Neural progenitor cell (in vitro differentiated cells): ENCODE measurements around the gene USP49.

Experiments
- EZH2 ChIP-seq: fragments of 200-600 bp; sonication (generic); IDR thresholded peaks from 2 replicates; pipeline ENCODE4 v1.6.1; 2017; ENCODE audit warnings: antibody characterized with exemption, mild to moderate bottlenecking, moderate library complexity
- EZH2phosphoT487 ChIP-seq: fragments of 200-600 bp; sonication (generic); IDR thresholded peaks from 2 replicates; pipeline ENCODE4 v1.6.1; 2017; ENCODE audit warnings: antibody characterized with exemption
- TF ChIP-seq, protein P1 (sequence below): fragments of 200-600 bp; sonication (generic); IDR thresholded peaks from 2 replicates; pipeline ENCODE4 v1.5.1; 2017; ENCODE audit warnings: antibody characterized with exemption, mild to moderate bottlenecking

DNA sequence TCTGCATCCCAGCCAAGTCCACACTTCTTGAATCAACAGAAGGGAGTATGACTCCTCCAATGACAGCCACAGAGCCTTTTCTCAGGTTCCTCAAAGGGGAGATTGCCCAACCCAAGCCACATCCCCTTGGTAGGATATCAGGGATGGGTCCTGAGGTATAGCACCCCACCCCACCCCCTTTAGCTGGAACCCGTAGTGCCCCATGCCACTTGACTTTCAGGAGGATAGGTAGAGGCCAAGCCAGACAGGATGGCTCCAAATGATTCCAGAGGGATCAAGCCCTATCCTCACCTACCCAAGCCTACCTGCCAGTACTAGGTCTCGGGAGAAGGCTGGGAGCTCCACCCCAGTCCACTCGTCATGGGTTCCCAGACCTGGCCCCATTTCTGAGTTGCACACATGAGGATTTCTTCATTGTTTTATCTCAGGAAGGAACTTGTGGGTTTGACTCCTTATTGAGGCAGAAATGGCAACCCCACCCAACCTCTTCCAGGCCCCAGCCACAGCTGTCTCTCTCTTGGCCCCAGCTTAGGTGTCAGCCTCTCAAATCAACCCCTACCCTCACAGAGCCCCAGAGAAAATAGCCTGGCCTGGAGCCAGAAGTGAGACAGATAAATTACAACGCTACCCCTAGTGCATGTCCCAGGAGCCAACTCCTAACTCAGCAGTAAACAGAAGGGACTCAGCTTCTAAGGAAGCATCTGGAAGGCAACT, 42.8 kb upstream of the USP49 start:
- TF ChIP-seq, protein P1, sequence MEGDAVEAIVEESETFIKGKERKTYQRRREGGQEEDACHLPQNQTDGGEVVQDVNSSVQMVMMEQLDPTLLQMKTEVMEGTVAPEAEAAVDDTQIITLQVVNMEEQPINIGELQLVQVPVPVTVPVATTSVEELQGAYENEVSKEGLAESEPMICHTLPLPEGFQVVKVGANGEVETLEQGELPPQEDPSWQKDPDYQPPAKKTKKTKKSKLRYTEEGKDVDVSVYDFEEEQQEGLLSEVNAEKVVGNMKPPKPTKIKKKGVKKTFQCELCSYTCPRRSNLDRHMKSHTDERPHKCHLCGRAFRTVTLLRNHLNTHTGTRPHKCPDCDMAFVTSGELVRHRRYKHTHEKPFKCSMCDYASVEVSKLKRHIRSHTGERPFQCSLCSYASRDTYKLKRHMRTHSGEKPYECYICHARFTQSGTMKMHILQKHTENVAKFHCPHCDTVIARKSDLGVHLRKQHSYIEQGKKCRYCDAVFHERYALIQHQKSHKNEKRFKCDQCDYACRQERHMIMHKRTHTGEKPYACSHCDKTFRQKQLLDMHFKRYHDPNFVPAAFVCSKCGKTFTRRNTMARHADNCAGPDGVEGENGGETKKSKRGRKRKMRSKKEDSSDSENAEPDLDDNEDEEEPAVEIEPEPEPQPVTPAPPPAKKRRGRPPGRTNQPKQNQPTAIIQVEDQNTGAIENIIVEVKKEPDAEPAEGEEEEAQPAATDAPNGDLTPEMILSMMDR: no peak
- no peak for TF ChIP-seq EZH2phosphoT487
- no peak for TF ChIP-seq EZH2
